Kidney tubule cell (primary cell): ENCODE results near the gene LGALS3BP.
A peak's percentile ranks its signal among the peaks of the same experiment; 100 is the strongest.

Experiments
- DNase-seq: peaks from one replicate; pipeline ENCODE4 v3.0.0-alpha.2; 2018; ENCODE audit warnings: low spot score

Gene LGALS3BP

DNA sequence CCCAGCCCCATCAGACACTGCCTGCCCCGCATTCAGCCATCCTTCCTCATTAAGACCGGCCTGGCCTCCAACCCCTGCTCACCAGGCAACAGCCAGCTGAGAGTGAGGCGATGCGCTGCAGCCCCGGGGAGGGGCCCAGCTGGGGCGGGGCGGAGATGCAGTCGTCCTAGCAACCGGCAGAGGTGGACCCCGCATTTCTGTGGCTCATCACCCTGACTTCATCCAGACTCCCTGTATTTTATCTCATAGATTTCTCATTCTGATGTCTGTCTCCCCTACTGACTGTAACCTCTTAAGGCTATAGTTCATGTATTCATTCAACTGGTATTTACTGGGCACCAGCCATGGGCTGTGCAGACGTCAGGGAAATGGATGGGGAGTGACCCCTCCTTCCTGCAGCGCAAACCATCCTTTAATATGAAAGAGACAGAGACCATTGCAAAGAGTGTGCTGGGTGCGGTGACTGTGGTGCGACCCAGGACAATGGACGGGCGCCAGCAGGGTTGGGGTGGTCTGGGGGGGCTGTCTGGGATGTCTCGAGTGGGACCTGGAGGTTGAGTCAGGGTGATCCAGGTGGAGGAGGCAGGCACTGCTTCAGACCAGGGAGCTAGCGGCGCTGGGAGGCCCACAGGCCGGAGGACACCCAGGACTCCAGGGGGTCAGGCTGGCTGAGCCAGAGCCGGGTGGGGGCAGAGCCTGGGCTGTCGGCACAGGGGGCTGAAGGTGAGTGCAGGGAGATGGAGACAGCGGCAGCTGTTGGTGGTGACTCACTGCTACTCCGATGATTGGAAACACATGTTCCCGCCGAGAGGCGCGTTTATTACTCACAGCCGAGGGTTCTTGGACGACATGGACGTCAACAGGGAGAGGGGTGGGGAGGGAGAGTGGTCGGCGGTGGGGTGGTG lies 44.1 kb downstream of the LGALS3BP start:
- peak; percentile 70 for DNase-seq

DNA sequence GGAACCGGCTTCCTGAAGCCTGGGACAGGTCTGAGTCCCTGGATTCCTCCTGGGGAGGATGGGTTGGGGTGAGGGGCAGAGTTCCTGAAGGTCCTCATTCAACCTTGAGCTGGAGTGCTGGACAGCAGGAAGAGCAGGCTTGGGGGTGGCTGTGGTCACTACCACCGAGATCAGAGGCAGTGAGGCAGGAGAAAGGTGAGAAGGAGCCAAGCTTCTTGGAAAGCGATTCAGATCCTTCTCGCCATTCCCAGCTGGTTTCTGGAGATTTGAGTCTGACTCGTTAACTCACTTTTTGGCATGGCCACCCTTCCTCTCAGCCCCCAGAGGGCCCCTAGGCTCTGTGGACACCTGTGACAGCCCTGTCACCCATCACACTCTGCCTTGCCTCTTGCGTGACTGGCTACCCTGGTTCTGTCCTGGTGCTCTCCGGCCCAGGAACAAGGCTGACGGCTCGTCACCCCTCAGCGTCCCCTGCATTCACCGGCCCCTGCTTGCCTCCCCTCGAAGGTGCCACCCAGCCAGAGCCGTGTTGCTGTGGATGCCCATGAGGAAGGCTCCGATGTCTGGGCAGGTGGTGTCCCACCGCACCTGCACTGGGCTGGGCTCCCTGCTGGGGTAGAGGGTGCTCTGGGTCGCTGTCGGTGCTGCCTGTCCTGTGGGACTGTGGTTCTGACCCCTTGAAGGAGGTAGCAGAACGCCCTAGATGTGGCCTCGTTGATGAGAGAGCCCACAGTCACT lies 44.9 kb downstream of the LGALS3BP start:
- DNase-seq: peak; percentile 82

DNA sequence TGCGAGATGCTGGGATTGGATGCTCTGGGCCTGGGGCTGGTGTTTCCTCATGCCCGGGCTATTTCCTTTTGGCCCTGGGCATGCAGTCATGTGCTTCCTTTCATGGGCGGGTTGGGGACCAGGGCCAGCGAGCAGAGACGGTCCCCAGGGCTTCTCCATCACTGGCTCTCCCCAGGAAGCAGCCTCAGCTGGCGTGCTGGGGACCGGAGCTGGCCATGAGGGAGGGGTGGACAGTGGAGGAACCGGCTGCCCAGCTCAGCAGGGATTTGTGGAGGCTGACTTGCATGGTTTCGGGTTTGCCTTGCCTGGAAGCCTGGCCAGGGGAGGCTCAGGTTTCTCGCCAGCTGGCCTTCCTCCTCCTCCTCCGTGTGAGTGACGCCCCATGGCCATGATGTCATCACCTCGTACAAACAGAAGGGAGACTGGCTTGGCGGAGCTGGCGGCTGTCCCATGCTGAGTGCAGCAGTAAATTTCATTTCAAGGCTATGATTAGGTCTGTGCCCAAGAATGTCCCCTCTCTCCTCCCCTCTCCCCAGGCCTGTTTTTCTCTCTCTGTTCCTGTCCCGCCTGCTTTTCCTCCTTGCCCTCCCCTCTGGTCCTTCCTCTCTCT lies 45.7 kb downstream of the LGALS3BP start:
- peak; percentile 95 for DNase-seq

DNA sequence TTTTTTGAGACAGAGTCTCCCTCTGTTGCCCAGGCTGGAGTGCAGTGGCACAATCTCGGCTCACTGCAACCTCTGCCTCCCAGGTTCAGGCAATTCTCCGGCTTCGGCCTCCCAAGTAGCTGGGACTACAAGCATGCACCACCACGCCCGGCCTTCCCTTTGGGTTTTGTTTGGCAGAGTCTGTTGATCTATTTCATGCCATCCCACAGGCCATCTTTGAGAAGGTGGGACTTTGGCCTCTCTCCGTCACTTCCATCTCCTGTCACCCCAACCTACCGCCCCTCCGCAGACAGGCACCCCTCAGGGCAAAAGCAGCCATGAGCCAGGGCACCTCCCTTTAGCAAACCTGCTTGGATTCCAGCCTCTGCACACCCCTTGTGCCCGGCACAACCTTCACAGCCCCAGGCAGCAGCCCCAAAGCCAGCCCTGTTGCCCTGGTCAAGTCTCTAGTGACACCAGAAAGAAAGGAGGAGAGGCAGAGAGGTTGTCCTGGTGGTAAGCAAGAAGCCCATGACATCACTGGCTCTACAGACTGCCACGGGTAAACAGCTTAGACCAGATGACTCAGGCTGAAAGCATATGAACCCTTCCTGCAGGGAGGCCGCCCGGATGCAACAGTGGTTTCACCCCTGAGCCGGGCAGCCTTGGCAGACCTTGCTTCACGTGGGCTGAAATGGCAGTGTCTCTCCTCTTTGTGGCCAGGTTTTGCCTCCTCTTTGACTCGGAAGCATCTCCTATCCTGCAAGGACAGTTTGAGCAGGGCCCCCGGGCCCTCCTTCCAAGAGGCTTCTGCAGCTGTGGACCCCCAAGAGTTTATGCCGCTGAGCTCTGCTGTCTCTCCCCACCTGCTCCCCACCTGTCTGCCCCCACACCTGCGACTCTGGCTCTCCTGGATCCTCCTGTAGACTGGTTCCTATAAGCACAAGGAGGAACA lies 46.4 kb downstream of the LGALS3BP start:
- DNase-seq: peak; percentile 96

DNA sequence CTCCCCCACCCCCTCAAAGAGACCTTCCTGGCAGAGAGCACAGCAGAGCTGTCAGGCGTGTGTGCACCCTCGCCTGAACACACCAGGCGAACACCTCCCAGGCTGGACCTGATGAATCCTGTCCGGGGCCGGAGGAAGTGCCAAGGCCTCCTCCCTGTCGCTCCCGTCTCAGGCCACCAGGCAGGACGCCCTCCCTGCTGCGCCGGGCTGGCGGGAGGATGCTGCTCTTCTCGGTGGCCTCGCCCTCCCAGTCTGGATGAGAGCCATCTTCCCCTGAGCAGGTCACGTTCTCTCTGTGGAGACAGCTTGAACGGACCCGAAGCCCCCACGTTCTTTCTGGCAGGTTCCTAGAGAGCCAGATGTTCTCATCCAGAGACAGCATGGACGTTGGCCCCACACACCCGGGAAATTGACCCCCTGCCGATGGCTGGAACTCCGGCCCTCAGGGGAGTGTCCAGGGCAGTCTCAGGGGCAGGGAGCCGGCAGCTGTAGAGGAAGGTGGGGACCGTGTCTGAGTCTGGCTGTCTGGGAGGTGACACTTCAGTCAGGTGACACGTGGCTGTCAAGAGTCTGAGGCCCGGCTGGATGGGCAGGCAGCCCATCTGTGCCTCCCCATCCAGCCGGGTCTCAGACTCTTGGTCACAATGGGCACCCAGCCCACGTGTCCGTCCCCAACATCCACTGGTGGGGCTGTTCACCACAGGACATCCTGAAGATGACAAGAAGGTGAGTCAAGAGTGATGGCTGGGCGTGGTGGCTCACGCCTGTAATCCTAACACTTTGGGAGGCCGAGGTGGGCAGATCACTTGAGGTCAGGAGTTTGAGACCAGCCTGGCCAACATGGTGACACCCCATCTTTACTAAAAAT lies 49.6 kb downstream of the LGALS3BP start:
- DNase-seq: peak; percentile 29

DNA sequence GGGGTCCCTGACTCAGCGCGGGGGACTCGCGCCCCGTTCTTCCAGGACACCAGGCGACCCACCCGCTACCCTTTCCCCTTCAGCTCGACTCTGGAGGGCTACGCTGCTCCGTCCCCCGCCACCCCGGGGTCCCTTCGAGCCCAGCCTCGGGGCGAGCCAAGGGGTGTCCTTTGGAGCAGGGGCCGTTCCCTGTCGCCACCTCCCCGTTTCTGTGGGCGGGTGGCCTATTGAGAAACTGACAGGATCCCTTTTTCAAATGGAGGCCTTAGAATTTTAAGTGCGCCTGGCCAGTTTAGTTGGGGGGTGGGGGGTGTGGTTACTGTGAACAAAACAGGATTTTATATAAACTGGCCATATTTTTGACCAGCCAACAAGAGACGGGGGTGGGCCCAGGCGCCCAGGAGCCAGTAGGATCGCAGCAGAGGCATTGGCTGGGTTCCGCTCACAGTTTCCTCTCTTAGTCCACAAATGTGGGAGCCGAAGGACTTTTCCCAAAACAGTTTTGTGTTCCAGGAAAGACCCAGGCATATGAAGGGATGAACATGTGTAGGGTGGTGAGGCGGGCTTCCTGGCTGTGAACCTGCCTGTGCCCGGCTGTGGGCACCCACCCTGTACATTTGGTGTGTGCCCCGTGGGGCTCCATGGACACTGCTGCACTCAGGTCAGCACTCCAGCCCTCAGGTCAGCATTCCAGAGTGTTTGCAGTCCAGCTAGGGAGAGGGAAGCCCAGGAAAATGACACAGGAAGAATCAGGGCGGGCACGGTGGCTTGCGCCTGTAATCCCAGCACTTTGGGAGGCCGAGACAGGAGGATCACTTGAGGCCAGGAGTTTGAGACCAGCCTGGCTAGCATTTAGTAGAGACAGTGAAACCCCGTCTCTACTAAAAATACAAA lies 53.8 kb downstream of the LGALS3BP start:
- DNase-seq: no peak

GRCh38 chr17:78925234-78925633 lies 54.5 kb downstream of the LGALS3BP start, which contains the start of gene TIMP2:
TIMP2 (minus strand) TSS chr17:78925387; CDS start chr17:78925088, 299 bp downstream.
- DNase-seq: peak; percentile 77

GRCh38 chr17:78924481-78925151 lies 55.1 kb downstream of the LGALS3BP start:
- peak; percentile 20 for DNase-seq

- DNase-seq: peak; percentile 75
These were observed 55.9 kb downstream of the LGALS3BP start for GRCh38 chr17:78923660-78924453.

DNA sequence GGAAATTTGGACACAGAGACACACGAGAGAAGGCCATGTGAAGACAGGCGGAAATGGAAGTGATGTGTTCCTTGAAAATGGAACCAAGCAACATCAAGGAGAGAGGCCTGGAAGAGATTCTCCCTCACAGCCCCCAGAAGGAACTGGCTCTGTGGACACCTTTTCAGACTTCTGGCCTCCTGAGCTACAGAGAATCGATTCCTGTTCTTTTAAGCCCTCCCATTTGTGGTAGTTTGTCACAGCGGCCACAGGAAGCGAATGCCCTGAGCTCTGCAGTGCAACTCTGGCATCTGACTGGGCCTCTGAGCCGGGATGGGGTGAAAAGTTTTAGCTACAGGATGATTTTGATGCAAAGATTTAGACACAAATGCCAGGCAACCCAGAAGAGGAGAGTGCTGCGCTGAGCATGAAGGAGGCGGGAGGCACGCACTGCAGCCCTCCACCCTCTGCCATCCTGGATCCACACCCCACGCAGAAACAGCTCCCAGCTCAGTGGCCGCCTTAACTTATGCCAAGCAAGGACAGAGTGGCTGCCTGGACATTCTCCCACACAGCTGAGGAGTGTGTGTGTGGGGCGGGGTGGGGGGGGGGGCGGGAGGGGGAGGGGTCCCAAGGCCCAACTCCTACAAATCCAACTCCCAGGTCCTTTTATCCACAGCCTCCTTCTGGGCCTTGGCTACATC lies 56.8 kb downstream of the LGALS3BP start:
- no peak for DNase-seq

- DNase-seq: no peak
These were observed 58.2 kb downstream of the LGALS3BP start for GRCh38 chr17:78921437-78921971.
